GM21515 (cell line): Measurements from ENCODE around the gene B4GAT1.
"Not testable (repeated sequence)": the region's sequence is repeated elsewhere in the genome, so short reads cannot be mapped to it uniquely, and the experiment has no call there.

Experiments
- ATAC-seq: cut with Tn5 transposase; IDR thresholded peaks from one replicate; pipeline ENCODE4 v1.9.1; 2021; ENCODE audit not compliant: unreplicated experiment

Gene B4GAT1

GRCh38 chr11:66363805-66364535, 16.5 kb upstream of the B4GAT1 start:
- no peak for ATAC-seq

- ATAC-seq: no peak
These were observed 15.8 kb upstream of the B4GAT1 start for GRCh38 chr11:66363187-66363601.

- ATAC-seq: no peak
These were observed 15.2 kb upstream of the B4GAT1 start for GRCh38 chr11:66362481-66363147.

GRCh38 chr11:66361502-66361941, 14.1 kb upstream of the B4GAT1 start:
- no peak for ATAC-seq

- no peak for ATAC-seq
These were observed 13.1 kb upstream of the B4GAT1 start for GRCh38 chr11:66360406-66361073.

- ATAC-seq: no peak
These were observed 12.2 kb upstream of the B4GAT1 start for GRCh38 chr11:66359662-66360087.

- ATAC-seq: not testable (repeated sequence)
These were observed 3.3 kb upstream of the B4GAT1 start for GRCh38 chr11:66350560-66351235.

- no peak for ATAC-seq
These were observed 1.6 kb upstream of the B4GAT1 start for GRCh38 chr11:66349084-66349386.

GRCh38 chr11:66346476-66347424, 679 bp downstream of the B4GAT1 start:
- no peak for ATAC-seq

GRCh38 chr11:66345316-66345649, 2.1 kb downstream of the B4GAT1 start:
- peak; percentile 1 for ATAC-seq

- peak; percentile 68 for ATAC-seq
These were observed 2.7 kb downstream of the B4GAT1 start, which contains the start of gene BRMS1 for GRCh38 chr11:66344550-66345315. Gene BRMS1 (minus strand): TSS chr11:66345104. CDS start chr11:66342234, 2,870 bp downstream.

GRCh38 chr11:66343176-66343575, 4.3 kb downstream of the B4GAT1 start:
- ATAC-seq: no peak

- ATAC-seq: no peak
These were observed 5.8 kb downstream of the B4GAT1 start for GRCh38 chr11:66341502-66342126.

- ATAC-seq: no peak
These were observed 6.6 kb downstream of the B4GAT1 start for GRCh38 chr11:66340596-66341501.

GRCh38 chr11:66339686-66340483, 7.5 kb downstream of the B4GAT1 start:
- ATAC-seq: no peak

- ATAC-seq: no peak
These were observed 8.2 kb downstream of the B4GAT1 start for GRCh38 chr11:66339162-66339675.
